Jurkat, Clone E6-1 (cell line): ENCODE results near the gene TFF3.

ENCODE experiments used
- DNase-seq: peaks from one replicate; pipeline ENCODE4 v3.0.0-alpha.2; 2011; ENCODE audit warnings: low read depth, low spot score
- H3K4me3 ChIP-seq: 2 replicates; pipeline ENCODE4 v1.5.1; 2011; ENCODE audit warnings: mild to moderate bottlenecking, low read length, control low read depth, moderate library complexity

TFF3 gene

GRCh38 chr21:42308914-42309752 is 6.1 kb downstream of the TFF3 start:
- no peak for DNase-seq
- H3K4me3 ChIP-seq, result no peak overlapping the region

GRCh38 chr21:42308161-42308913 is 6.9 kb downstream of the TFF3 start:
- no peak overlapping the region for H3K4me3 ChIP-seq
- DNase-seq, result no peak

DNA sequence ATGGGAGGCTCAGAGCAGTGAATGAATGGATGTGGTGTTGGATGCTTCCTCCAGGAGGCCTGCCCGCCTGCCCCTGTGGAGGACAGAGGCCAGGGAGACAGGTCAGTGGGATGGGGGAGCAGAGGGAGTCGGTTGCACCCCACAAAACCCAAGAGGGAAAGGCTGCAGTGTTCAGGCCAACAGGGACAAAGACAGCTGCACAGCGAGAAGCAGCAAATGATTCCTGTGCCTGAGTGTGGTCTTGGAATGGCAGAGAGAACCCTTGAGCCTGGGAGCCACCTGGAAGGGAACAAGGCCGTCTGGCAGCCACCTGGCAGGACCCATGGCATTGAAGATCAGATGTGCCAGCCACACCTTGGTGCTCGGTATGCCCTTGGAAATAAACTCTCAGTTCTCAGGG is 8.1 kb downstream of the TFF3 start:
- no peak overlapping the region for H3K4me3 ChIP-seq
- DNase-seq, result no peak

DNA sequence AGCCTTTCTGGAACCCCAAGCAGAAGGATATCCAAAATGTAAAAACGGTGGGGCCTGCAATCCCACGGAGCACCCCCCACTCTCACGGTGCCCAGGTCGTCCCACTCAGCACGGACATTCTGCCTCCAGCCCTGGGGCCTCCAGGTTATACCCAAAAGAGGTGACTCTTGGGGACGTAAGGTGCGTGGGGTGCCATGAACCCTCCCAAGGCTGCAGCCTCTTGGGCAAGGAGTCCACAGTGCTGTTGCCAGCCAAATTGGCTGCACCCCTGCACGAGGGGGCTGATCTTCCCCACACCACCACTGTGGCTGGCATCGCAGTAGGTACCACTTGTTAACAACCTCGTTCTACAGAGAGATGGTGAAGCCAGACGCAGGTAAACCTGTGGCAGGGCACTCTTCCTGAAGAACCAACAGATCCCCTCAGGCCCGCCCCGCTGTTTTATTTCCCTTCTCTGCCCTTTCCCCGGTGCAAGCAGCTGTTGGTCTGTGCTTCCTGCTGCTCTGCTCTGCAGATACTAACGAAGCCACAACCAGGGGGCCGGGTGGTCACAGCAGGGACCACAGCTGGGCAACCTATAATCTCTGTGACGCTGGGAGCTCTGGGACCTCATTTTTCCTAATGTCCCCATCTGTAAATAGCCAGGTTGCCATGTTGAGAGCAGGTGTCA is 8.7 kb downstream of the TFF3 start:
- DNase-seq, result peak; percentile 20
- no peak overlapping the region for H3K4me3 ChIP-seq

DNA sequence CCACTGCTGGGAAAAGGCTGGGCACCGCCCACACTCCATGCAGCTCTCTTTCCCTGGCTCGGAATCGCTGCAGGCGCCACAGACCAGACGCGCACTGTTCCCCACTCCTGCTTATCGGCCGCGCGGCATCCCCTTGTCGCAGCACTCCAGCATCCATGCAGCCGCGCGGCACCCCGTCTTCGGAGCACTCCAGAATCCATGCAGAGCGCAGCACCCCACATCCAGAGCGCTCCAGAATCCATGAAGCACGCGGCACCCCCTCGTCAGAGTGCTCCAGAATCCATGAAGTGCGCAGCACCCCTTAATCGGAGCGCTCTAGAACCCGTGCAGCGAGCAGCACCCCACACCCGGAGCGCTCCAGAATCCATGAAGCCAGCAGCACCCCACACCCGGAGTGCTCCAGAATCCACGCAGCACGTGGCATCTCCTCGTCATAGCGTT is 9.5 kb downstream of the TFF3 start:
- DNase-seq, result no peak

DNA sequence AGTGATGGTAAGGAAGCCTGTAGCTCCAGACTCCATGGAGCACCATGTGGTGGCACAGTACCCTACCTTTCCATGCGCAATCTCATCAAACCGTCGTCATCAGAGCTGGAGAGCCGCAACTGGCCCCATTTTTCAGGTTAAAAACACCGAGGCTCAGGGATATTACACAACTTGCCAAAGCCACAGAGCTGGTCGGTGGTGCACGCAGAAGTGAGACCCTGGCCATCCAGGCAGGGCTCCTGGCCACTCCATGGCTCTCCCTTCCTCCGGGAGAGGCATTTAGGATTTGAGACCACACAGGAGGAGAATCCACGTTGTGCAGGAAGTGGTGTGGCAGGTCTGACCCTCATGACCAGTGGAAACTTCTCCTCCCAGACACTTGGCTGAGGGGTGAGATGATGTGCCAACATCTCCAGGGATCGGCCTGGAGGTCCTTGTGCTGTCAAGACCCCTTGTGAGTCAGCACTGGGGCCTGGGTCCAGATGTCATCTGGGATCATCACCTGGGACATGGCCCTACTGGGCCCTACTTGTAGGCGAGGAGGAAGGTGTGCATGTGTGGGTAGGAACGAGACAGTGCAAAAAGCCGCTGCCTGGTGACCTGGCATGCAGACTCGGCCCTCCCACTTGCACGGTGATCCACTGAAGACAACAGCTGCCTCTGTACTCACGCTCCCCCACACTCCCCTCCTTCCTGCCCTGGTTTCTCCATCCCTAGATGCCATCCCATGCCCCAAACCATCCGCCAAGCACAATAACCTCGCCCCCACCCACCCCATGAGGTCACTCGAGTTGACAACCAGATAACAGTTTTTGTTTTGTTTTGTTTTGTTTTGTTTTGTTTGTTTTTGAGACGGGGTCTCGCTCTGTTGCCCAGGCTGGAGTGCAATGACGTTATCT is 10.4 kb downstream of the TFF3 start:
- DNase-seq, result no peak
- H3K4me3 ChIP-seq, result no peak overlapping the region

More for the DNA sequence above, 9.5 kb downstream of the TFF3 start:
- H3K4me3 ChIP-seq, result no peak overlapping the region

DNA sequence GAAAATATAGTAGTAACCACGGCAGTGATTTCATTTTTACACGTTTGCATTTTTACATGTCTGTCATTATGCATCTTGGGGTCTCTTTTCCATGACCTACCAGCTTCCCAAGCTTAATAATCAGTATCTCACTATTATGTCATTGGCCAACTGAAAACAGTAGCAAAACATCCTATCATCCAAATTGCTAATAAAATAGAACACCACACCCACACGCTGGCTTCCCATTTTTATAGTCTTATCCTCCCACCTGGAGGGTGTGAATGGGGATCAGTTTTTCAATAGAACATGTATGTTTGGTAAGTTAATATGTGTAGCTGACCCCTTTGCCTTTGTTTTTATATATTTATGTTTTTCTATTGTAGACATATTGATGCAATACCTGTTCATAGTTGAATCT is 11.8 kb downstream of the TFF3 start:
- no peak overlapping the region for H3K4me3 ChIP-seq

GRCh38 chr21:42302794-42303193 is 12.4 kb downstream of the TFF3 start:
- no peak for DNase-seq
- H3K4me3 ChIP-seq, result no peak overlapping the region

More for the DNA sequence above, 11.8 kb downstream of the TFF3 start:
- no peak for DNase-seq

DNA sequence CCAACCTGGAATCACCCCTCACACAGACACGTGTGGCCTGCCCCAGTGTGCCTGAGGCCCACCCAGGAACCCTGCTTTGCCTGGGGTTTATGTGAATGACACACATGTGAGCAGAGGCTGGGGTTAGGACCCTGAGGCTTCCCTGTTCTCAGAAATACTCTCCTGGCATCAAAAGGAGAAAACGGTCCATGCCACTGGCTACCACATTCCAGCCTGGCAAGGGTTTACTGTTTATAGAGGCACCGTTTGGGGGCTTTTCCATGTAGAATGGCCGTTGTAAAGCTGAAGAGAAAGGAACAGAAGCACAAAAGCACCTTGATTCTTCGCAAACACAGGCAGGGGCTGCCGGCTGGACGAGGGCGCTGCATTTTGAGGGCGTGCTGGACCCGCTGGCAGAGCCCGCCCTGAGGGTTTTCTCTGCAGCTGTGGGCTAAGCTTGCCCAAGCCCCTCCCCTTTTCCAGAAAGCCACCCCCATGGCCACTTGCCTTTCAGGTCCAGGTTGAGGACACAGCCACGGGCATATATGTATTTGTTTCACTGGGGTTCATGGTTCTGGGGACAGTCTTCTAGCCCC is 13.0 kb downstream of the TFF3 start:
- H3K4me3 ChIP-seq, result no peak overlapping the region
- DNase-seq, result no peak

DNA sequence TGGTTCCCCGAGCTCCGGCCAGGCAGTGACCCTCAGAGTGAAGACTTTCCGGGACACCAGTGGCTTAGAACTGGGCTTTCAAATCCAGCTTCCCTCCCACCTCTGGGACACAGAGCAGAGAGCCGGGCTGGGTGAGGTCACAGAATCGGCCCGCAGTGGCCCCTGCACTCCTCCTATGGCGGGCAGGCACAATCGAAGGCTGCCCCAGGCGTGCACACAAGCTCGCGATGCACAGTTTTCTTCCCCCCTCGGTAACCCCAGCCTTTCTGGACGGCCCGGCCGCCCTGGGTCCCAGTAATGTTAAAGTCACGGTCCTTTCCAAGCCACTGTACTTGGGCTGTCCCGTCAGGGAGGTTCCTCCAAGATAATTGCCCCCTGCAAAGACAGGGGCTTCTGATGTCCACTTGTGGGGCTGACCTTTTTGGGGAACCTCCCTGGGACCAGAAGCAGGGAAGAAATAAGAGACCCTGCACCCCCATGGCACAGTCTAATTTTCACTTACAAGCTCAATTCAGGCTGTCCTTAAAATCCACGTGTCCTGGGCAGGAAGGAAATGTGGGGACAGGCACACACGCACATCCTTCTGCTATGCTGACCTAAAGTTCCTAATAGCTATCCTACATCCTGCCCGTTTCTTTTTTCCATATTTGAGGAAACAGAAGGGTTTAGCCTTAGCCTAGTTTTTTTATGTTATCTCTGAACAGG is 13.7 kb downstream of the TFF3 start:
- no peak for DNase-seq
- H3K4me3 ChIP-seq, result no peak overlapping the region

- no peak for DNase-seq
- no peak overlapping the region for H3K4me3 ChIP-seq
Observed at GRCh38 chr21:42300956-42301355, 14.3 kb downstream of the TFF3 start.

- no peak overlapping the region for H3K4me3 ChIP-seq
- DNase-seq, result no peak
Observed at GRCh38 chr21:42300045-42300583, 15.1 kb downstream of the TFF3 start.

DNA sequence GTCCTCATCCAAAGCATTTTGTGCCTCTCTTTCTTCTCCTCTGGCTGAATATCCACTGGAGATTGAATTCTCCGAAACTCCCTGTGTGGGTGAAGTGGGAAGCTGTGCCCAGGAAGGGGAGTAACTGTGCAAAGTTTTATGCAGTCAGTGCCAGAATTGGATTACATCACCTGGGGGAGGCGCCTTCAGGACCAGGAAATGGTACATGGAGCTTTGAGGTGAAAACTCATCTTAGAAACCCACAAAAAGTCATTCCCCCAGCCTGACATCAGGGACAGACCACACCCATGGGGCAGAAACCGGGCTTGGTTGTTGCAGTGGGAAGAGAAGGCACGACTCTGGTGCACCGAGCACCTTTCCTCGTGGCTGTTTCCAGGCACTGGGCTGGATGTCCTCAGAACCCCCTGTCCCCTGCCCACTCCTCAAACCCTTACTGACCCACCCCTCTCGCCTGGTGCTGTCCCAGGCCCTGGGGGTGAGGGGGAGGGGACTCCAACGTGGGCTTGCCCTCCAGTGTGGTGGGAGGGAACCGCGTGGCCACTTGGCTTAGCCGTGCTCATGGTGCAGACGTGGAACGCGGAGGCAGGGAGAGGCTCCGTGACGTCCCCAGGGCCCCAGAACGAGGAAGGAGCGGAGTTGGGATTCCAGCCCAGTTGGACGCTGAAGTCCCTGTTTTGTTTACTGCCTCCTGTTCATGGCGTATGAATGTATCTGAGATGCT is 15.7 kb downstream of the TFF3 start:
- DNase-seq, result peak; percentile 68
- H3K4me3 ChIP-seq, result no peak overlapping the region

- H3K4me3 ChIP-seq, result no peak overlapping the region
- no peak for DNase-seq
Observed at GRCh38 chr21:42298657-42299056, 16.6 kb downstream of the TFF3 start.

DNA sequence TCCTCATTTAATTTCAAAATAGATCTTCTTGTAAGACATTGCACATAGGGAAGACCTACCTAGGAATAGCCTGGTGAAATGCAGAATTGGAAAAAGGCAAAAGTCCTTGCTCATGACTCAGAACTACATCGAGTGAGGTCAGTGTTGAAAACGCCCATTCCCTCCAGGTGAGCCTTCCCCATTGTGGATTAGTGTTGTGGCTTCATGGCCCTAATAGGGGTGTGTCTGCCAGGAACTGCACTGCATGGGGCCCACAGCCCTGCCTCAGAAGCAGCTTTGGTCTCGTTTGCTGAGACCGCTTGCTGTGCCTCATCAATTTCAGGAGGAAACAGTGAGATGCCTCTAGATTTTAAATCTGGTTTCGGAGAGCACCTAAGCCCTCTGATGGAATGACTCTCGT is 17.0 kb downstream of the TFF3 start:
- no peak for DNase-seq
- H3K4me3 ChIP-seq, result no peak overlapping the region

DNA sequence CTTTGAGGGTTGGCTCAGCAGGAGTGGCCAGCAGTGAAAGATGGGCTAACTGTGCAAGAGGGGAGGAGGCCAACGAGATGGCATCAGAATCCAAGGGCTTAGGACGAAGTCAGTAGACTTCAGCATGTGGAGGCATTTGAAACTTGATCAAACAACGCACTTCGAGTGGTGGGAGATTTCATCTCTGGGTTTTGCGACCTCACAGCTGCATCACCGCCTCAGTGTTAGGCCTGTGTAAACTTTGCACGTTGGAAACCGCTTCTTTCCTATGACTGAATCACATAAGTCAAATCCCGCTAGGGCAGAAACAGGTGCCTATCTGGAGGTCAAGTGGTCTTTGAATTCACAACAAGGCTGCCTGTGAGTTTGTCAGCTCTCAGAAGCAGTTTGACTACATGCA is 17.8 kb downstream of the TFF3 start:
- DNase-seq, result peak; percentile 77
- no peak overlapping the region for H3K4me3 ChIP-seq

- DNase-seq, result peak; percentile 51
- no peak overlapping the region for H3K4me3 ChIP-seq
Observed at GRCh38 chr21:42296501-42296900, 18.7 kb downstream of the TFF3 start.
